ENCODE results near the gene CALB2.

- TF ChIP-seq EZH2 (IDR thresholded peaks at IDR 0.05) (no peak), POLR2AphosphoS5 (IDR thresholded peaks at IDR 0.05; ENCODE audit: borderline replicate concordance, low read depth, low read length) (no peak), FOXP2 (optimal IDR thresholded peaks at IDR 0.05; ENCODE audit: control extremely low read depth, extremely low read length, insufficient read depth) (no peak)
Observed at GRCh38 chr16:71409011-71409775, 50.7 kb downstream of the CALB2 start.
